Panc1 (cell line): ENCODE results near the gene HMG20B. TPM values are rescaled to one million over a fixed set of nuclear protein-coding genes. Genes with fewer than 3 reads are reported as not detected.

Experiments used
- ATAC-seq: fragments of 200-7000 bp; cut with Tn5 transposase; 2 replicates; pipeline ENCODE4 v1.9.1; 2020; ENCODE audit warnings: mild to moderate bottlenecking, moderate library complexity
- BruUV-seq: library from RNA; stranded (reverse); fragments of 400-500 nt; replicated peaks from 2 replicates; lab custom pipeline; 2021; lab: Mats Ljungman, UMichigan
- CTCF ChIA-PET: fragments of 300-600 bp; sonication (Branson Sonifier 250); formaldehyde crosslinking; loops from one replicate; lab custom pipeline; 2022; ENCODE audit warnings: antibody characterized with exemption; lab: Charles Lee
- POLR2A ChIA-PET: fragments of 300-600 bp; sonication (Branson Sonifier 250); formaldehyde crosslinking; loops from one replicate; lab custom pipeline; 2022; ENCODE audit warnings: antibody characterized with exemption; lab: Charles Lee
- DNase-seq: peaks from one replicate; pipeline ENCODE4 v3.0.0-alpha.2; 2010; ENCODE audit warnings: low read depth, low spot score
- H3K27ac ChIP-seq: 2 replicates; pipeline ENCODE4 v1.5.1; 2011; ENCODE audit warnings: mild to moderate bottlenecking, low read length, inconsistent platforms
- H3K27me3 ChIP-seq: fragments of 200-500 bp; sonication (Bioruptor generic); 2 replicates; pipeline ENCODE4 v1.6.0; 2014; ENCODE audit warnings: low read length, inconsistent platforms; ENCODE audit not compliant: control insufficient read depth, insufficient read depth
- H3K36me3 ChIP-seq: fragments of 200-500 bp; sonication (Bioruptor generic); 2 replicates; pipeline ENCODE4 v1.5.1; 2014; ENCODE audit warnings: inconsistent platforms, mild to moderate bottlenecking, low read length, moderate library complexity; ENCODE audit not compliant: control insufficient read depth, insufficient read depth
- H3K4me1 ChIP-seq: 2 replicates; pipeline ENCODE4 v1.5.1; 2011; ENCODE audit warnings: inconsistent platforms, mild to moderate bottlenecking, low read length, moderate library complexity; ENCODE audit not compliant: control insufficient read depth, insufficient read depth
- H3K4me3 ChIP-seq, 2 experiments: 2 replicates each; pipeline ENCODE4 v1.5.1; 2011 to 2012; ENCODE audit warnings: low read depth in 2 of 2, low read length in 2 of 2, mild to moderate bottlenecking in 2 of 2, inconsistent platforms in 1 of 2, moderate library complexity in 1 of 2
- H3K9me3 ChIP-seq: fragments of 200-500 bp; sonication (Bioruptor generic); 2 replicates; pipeline ENCODE4 v1.5.1; 2014; ENCODE audit warnings: low read depth, mild to moderate bottlenecking, inconsistent platforms, low read length, moderate library complexity; ENCODE audit not compliant: control insufficient read depth, insufficient read depth
- CTCF ChIP-seq: fragments of 450-650 bp; IDR thresholded peaks from 2 replicates; pipeline ENCODE4 v1.5.1; 2017; ENCODE audit warnings: mild to moderate bottlenecking
- POLR2AphosphoS5 ChIP-seq: IDR thresholded peaks from 2 replicates; pipeline ENCODE4 v1.6.1; 2012; ENCODE audit warnings: mild to moderate bottlenecking, low read depth, low read length, moderate library complexity
- SIN3A ChIP-seq: IDR thresholded peaks from 2 replicates; pipeline ENCODE4 v1.6.1; 2012; ENCODE audit warnings: low read depth, mild to moderate bottlenecking, low read length, moderate library complexity, borderline replicate concordance; ENCODE audit not compliant: insufficient read depth
- TCF7L2 ChIP-seq: IDR thresholded peaks from 2 replicates; pipeline ENCODE4 v1.6.1; 2011; ENCODE audit warnings: mild to moderate bottlenecking, low read depth, low read length, inconsistent platforms
- in situ Hi-C: cut with HindIII; loops from 2 replicates; pipeline ENCODE4 v1.10.0; 2016; ENCODE audit warnings: low sequenced_read_pairs, low pct_unique_long_range_greater_than_20kb
- intact Hi-C: fragments of 100-400 bp; cut with micrococcal nuclease; formaldehyde crosslinking; loops from one replicate; pipeline ENCODE4 v1.10.0; 2022; ENCODE audit not compliant: unreplicated experiment
- total RNA-seq: library from RNA; stranded (reverse); gene quantifications from one replicate; pipeline ENCODE4 v1.2.1, GENCODE V29; 2021; ENCODE audit not compliant: unreplicated experiment
- TF ChIP-seq, protein P1 (sequence below), 2 experiments: IDR thresholded peaks; 2 replicates each; pipeline ENCODE4 v1.6.1; 2011 to 2012; ENCODE audit warnings: low read depth in 2 of 2, control low read depth in 1 of 2, low read length in 1 of 2, mild to moderate bottlenecking in 1 of 2, moderate library complexity in 1 of 2; ENCODE audit not compliant: insufficient read depth in 1 of 2

Gene HMG20B
- total RNA-seq, 1 experiment from 2014 or later, result 74.7 TPM

GRCh38 chr19:3544058-3544376 lies 28.7 kb upstream of the HMG20B start:
- ATAC-seq (no peak), DNase-seq (no peak)
- no peaks in the 10 kb centered on the region for H3K27me3 ChIP-seq
- no peaks in the 10 kb centered on the region for H3K9me3 ChIP-seq
- 0 out of 2 replicates have a peak, but pooled peaks cover 3% of the 10 kb centered on the region for H3K36me3 ChIP-seq
- H3K27ac ChIP-seq, result no peak overlapping the region
- no peak overlapping the region for H3K4me3 ChIP-seq
- TF ChIP-seq POLR2AphosphoS5, result no peak
- no peak for TF ChIP-seq TCF7L2
- TF ChIP-seq, protein P1, sequence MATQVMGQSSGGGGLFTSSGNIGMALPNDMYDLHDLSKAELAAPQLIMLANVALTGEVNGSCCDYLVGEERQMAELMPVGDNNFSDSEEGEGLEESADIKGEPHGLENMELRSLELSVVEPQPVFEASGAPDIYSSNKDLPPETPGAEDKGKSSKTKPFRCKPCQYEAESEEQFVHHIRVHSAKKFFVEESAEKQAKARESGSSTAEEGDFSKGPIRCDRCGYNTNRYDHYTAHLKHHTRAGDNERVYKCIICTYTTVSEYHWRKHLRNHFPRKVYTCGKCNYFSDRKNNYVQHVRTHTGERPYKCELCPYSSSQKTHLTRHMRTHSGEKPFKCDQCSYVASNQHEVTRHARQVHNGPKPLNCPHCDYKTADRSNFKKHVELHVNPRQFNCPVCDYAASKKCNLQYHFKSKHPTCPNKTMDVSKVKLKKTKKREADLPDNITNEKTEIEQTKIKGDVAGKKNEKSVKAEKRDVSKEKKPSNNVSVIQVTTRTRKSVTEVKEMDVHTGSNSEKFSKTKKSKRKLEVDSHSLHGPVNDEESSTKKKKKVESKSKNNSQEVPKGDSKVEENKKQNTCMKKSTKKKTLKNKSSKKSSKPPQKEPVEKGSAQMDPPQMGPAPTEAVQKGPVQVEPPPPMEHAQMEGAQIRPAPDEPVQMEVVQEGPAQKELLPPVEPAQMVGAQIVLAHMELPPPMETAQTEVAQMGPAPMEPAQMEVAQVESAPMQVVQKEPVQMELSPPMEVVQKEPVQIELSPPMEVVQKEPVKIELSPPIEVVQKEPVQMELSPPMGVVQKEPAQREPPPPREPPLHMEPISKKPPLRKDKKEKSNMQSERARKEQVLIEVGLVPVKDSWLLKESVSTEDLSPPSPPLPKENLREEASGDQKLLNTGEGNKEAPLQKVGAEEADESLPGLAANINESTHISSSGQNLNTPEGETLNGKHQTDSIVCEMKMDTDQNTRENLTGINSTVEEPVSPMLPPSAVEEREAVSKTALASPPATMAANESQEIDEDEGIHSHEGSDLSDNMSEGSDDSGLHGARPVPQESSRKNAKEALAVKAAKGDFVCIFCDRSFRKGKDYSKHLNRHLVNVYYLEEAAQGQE (IDR thresholded peaks at IDR 0.05; ENCODE audit: insufficient read depth in 1 of 2, low read depth in 2 of 2, low read length in 1 of 2), result no peak
- TF ChIP-seq CTCF, result no peak
- TF ChIP-seq SIN3A, result no peak
- ChIA-PET CTCF (no interaction called here), POLR2A (no interaction called here)
- BruUV-seq, result no TSS peak
- no peaks in the 10 kb centered on the region for H3K4me1 ChIP-seq
- intact Hi-C loops (no loop called here), in situ Hi-C loops (no loop called here)

- ATAC-seq (peak; percentile 81), DNase-seq (peak; percentile 39)
- H3K27me3 ChIP-seq, result no peaks in the 10 kb centered on the region
- CTCF ChIA-PET, result interaction anchor here (0.6 kb wide), 2 partner anchors 218 to 595 kb away, joined by 4 read pairs; no protein-coding TSS in a partner anchor
- POLR2A ChIA-PET, result no interaction called here
- H3K4me1 ChIP-seq, result no peaks in the 10 kb centered on the region
- intact Hi-C loops (no loop called here), in situ Hi-C loops (no loop called here)
- no peak overlapping the region for H3K4me3 ChIP-seq
- H3K27ac ChIP-seq, result no peak overlapping the region
- 0 out of 2 replicates have a peak, but pooled peaks cover 3% of the 10 kb centered on the region for H3K36me3 ChIP-seq
- no TSS peak for BruUV-seq
- H3K9me3 ChIP-seq, result no peaks in the 10 kb centered on the region
- TF ChIP-seq POLR2AphosphoS5, result no peak
- TF ChIP-seq CTCF, result peak; percentile 92
Measured at GRCh38 chr19:3544742-3545668, 27.7 kb upstream of the HMG20B start.
